Epithelial cell of proximal tubule (primary cell): ENCODE data around the gene KLF5. TPM values are rescaled to one million over a fixed set of nuclear protein-coding genes. Genes with fewer than 3 reads are reported as not detected.

Source experiments
- DNase-seq: peaks from one replicate; pipeline ENCODE4 v3.0.0-alpha.2; 2011; ENCODE audit warnings: low read depth
- H3K4me3 ChIP-seq: 2 replicates; pipeline ENCODE4 v1.5.1; 2011; ENCODE audit warnings: low read depth, mild to moderate bottlenecking, low read length
- total RNA-seq: library from RNA; depleted of rRNA; stranded (reverse); fragments of >200 nt; gene quantifications from 2 replicates; pipeline ENCODE4 v1.2.3, GENCODE V29; 2015
- TF ChIP-seq, protein P1 (sequence below): conservative IDR thresholded peaks from 2 replicates; pipeline ENCODE4 v1.5.1; 2012; ENCODE audit warnings: low read depth, mild to moderate bottlenecking, low read length

The KLF5 gene
- total RNA-seq, 1 donor from 2014 or later, result 26.6 TPM

DNA sequence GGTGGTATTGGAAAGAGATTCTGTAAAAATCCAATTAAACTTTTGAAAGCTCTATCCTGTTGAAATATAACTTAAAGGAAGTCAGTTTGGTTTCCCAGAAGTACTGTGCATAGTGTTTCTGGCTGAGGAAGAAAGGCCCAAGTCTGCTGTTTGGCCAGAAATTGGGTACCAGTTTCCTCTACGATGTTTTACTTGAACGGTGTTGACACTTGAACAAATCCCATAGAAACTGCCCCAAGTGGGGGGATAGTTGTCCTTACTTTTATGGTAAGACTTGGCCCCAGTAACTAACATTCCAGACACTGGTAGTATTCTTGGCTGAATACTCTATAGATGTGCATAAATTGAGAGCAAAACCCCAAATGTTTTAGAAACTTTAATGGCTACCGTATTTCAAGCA is 14.2 kb downstream of the KLF5 start:
- TF ChIP-seq, protein P1, sequence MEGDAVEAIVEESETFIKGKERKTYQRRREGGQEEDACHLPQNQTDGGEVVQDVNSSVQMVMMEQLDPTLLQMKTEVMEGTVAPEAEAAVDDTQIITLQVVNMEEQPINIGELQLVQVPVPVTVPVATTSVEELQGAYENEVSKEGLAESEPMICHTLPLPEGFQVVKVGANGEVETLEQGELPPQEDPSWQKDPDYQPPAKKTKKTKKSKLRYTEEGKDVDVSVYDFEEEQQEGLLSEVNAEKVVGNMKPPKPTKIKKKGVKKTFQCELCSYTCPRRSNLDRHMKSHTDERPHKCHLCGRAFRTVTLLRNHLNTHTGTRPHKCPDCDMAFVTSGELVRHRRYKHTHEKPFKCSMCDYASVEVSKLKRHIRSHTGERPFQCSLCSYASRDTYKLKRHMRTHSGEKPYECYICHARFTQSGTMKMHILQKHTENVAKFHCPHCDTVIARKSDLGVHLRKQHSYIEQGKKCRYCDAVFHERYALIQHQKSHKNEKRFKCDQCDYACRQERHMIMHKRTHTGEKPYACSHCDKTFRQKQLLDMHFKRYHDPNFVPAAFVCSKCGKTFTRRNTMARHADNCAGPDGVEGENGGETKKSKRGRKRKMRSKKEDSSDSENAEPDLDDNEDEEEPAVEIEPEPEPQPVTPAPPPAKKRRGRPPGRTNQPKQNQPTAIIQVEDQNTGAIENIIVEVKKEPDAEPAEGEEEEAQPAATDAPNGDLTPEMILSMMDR, result no peak
- DNase-seq, result no peak
- H3K4me3 ChIP-seq, result no peak overlapping the region

DNA sequence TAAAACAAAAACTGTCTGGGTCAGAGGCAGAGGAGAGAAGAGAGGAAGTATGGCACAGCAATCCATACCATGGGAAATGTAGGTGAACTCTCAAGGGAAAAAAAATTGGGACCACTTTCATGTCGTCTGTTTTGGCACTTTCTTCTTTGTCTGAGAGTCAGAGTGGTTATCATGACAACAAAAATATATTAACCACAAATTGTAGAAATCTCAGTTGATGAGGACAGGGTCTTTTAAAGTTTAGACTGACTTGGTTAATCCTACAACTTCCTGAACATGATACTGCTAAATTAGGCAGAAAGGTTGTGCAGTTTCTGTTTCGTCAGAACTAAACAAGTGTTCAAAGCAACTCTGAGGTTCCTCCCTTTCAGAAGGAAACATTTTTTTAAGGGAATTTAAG is 15.2 kb downstream of the KLF5 start:
- no peak for DNase-seq
- TF ChIP-seq, protein P1, result no peak
- H3K4me3 ChIP-seq, result peak overlapping the region; percentile 1

DNA sequence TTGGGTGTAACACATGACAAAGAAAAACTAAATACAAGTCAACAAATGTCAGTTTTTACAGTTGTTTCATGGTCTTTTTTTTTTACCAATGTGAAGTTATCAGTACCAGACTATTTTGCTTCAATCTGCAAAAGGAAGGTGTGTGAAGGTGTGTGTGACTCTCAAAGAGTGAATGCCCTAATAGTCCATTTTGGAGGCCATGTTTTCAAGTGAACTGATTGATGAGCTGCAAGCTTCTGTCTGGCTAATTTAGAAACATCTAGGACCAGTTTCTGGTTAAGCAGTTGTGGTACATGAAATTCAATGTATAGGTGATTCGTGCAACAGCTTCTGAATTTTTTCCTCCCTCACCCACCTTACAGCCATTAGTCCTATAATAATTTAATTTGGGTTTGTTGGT is 16.1 kb downstream of the KLF5 start:
- TF ChIP-seq, protein P1, result no peak
- no peak overlapping the region for H3K4me3 ChIP-seq
- DNase-seq, result no peak

DNA sequence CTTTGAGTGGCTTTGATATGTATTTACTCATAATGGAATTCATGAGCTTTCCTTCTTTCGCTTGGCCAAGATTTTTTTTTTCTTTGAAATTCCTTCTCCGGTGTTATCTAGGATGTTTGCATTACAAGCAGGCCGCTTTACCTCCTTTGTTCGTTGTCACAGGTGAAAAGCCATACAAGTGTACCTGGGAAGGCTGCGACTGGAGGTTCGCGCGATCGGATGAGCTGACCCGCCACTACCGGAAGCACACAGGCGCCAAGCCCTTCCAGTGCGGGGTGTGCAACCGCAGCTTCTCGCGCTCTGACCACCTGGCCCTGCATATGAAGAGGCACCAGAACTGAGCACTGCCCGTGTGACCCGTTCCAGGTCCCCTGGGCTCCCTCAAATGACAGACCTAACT is 16.7 kb downstream of the KLF5 start:
- no peak for DNase-seq
- TF ChIP-seq, protein P1, result no peak
- no peak overlapping the region for H3K4me3 ChIP-seq

DNA sequence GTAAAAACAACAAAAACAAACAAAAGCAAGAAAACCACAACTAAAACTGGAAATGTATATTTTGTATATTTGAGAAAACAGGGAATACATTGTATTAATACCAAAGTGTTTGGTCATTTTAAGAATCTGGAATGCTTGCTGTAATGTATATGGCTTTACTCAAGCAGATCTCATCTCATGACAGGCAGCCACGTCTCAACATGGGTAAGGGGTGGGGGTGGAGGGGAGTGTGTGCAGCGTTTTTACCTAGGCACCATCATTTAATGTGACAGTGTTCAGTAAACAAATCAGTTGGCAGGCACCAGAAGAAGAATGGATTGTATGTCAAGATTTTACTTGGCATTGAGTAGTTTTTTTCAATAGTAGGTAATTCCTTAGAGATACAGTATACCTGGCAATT is 17.1 kb downstream of the KLF5 start:
- DNase-seq, result no peak
- TF ChIP-seq, protein P1, result no peak
- no peak overlapping the region for H3K4me3 ChIP-seq

DNA sequence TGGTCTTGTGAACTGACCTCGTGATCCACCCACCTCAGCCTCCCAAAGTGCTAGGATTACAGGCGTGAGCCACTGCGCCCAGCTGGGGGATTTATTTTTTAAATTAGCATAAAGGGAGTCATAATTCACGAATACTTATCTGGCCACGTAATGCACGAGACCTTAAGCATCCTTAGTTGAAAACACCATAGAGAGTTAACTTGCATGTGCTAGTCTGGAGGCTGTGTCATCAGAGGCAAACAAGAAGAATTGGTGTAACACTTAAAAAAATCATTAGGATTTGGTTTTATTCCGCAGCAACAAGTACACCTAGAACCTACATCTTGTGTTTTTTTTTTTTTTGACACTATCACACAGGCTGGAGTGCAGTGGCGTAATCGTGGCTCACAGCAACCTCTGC is 19.1 kb downstream of the KLF5 start:
- TF ChIP-seq, protein P1, result no peak
- DNase-seq, result no peak
- H3K4me3 ChIP-seq, result no peak overlapping the region

DNA sequence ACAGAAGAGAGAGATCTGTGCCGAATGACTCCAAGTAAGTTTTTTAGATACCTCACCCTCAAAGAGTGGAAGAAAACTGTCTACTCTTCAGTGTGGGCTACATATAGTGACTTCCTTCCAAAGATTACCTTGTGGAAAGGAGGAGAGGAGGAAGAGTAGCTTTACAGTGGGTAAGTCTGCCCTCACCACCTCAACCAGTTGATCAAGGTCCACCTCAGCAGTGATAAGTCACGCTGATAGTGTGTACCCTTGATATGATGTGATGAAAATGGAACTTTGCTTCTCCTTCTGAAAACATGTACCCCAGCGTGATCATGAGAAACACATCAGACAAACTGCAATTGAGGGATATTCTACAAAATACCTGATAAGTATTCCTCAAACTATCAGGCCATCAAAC is 20.6 kb downstream of the KLF5 start:
- DNase-seq, result no peak
- H3K4me3 ChIP-seq, result no peak overlapping the region
- TF ChIP-seq, protein P1, result no peak
